ENCODE data around the gene TNFRSF6B.

- TF ChIP-seq ARNTL (CRISPR knock-in tag; IDR thresholded peaks at IDR 0.05; ENCODE audit: borderline replicate concordance, low read depth) (no peak), ZNF565 (CRISPR knock-in tag; conservative IDR thresholded peaks at IDR 0.05; ENCODE audit: low read depth) (no peak), PATZ1 (CRISPR knock-in tag; IDR thresholded peaks at IDR 0.05; ENCODE audit: borderline replicate concordance) (no peak), RARB (CRISPR knock-in tag; IDR thresholded peaks at IDR 0.05) (no peak), CSRNP3 (CRISPR knock-in tag; IDR thresholded peaks at IDR 0.05) (no peak)
Observed at GRCh38 chr20:63690898-63691710, 5.3 kb upstream of the TNFRSF6B start.

Measured in SK-N-SH treated with all-trans-retinoic acid at 6 μM for 48 hours (cell line).